Lower lobe of right lung (tissue), 2 donors: Measurements from ENCODE around the gene TIGD1. TPM values are rescaled to one million over a fixed set of nuclear protein-coding genes. Genes with fewer than 3 reads are reported as not detected.
A peak's percentile ranks its signal among the peaks of the same experiment; 100 is the strongest.
"Not testable (repeated sequence)": the region's sequence is repeated elsewhere in the genome, so short reads cannot be mapped to it uniquely, and the experiment has no call there.

Experiments
- ATAC-seq, 2 donors: fragments of 200-7000 bp; cut with Tn5 transposase; one replicate each; pipeline ENCODE4 v1.9.1; 2020 to 2022; ENCODE audit warnings: mild to moderate bottlenecking in 2 of 2, moderate library complexity in 2 of 2
- DNase-seq: peaks from one replicate; pipeline ENCODE4 v3.0.0-alpha.2; 2020
- H3K27ac ChIP-seq: fragments of 200-600 bp; one replicate; pipeline ENCODE4 v1.8.0; 2022
- H3K27me3 ChIP-seq: fragments of 200-600 bp; one replicate; pipeline ENCODE4 v1.8.0; 2022; ENCODE audit warnings: low read depth
- H3K36me3 ChIP-seq: fragments of 200-600 bp; one replicate; pipeline ENCODE4 v1.8.0; 2022; ENCODE audit warnings: mild to moderate bottlenecking
- H3K4me1 ChIP-seq: fragments of 200-600 bp; one replicate; pipeline ENCODE4 v1.8.0; 2022
- H3K4me3 ChIP-seq: fragments of 200-600 bp; one replicate; pipeline ENCODE4 v1.8.0; 2022; ENCODE audit warnings: mild to moderate bottlenecking
- H3K9me3 ChIP-seq: fragments of 200-600 bp; one replicate; pipeline ENCODE4 v1.8.0; 2022
- intact Hi-C: fragments of 100-400 bp; cut with DNase I; formaldehyde crosslinking; loops from one replicate; pipeline ENCODE4 v1.11.0; 2022
- total RNA-seq: library from RNA; stranded (reverse); fragmentation: NEBNext Ultra II Directional; extraction: Animal tissue kit (Norgen Biotek cat#: 25700); gene quantifications from one replicate; pipeline ENCODE4 v1.2.1, GENCODE V29; 2021
- TF ChIP-seq, protein P1 (sequence below): fragments of 200-600 bp; IDR thresholded peaks from one replicate; pipeline ENCODE4 v1.8.0; 2022; ENCODE audit warnings: antibody characterized with exemption, mild to moderate bottlenecking
- donor health status: DM: no; HTN: yes; CAD: no; lungs with severe emphysema.

Gene TIGD1
- total RNA-seq, 1 donor from 2014 or later: 3.7 TPM

GRCh38 chr2:232537079-232537478, 13.3 kb downstream of the TIGD1 start:
- intact Hi-C loops: no loop called here
- Histone ChIP-seq H3K27me3 (peaks cover 5% of the 10 kb centered on the region), H3K36me3 (no peaks in the 10 kb centered on the region), H3K4me3 (no peak overlapping the region), H3K4me1 (no peaks in the 10 kb centered on the region), H3K9me3 (no peaks in the 10 kb centered on the region), H3K27ac (no peak overlapping the region)
- TF ChIP-seq, protein P1, sequence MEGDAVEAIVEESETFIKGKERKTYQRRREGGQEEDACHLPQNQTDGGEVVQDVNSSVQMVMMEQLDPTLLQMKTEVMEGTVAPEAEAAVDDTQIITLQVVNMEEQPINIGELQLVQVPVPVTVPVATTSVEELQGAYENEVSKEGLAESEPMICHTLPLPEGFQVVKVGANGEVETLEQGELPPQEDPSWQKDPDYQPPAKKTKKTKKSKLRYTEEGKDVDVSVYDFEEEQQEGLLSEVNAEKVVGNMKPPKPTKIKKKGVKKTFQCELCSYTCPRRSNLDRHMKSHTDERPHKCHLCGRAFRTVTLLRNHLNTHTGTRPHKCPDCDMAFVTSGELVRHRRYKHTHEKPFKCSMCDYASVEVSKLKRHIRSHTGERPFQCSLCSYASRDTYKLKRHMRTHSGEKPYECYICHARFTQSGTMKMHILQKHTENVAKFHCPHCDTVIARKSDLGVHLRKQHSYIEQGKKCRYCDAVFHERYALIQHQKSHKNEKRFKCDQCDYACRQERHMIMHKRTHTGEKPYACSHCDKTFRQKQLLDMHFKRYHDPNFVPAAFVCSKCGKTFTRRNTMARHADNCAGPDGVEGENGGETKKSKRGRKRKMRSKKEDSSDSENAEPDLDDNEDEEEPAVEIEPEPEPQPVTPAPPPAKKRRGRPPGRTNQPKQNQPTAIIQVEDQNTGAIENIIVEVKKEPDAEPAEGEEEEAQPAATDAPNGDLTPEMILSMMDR: peak; percentile 37
- DNase-seq: peak; percentile 54
- ATAC-seq: peak in 1 of 2 donors; percentile 24

GRCh38 chr2:232535761-232536530, 14.4 kb downstream of the TIGD1 start:
- no peak for ATAC-seq
- Histone ChIP-seq H3K4me1 (no peaks in the 10 kb centered on the region), H3K4me3 (no peak overlapping the region), H3K27ac (no peak overlapping the region), H3K9me3 (no peaks in the 10 kb centered on the region), H3K36me3 (no peaks in the 10 kb centered on the region), H3K27me3 (peaks cover 5% of the 10 kb centered on the region)
- intact Hi-C loops: no loop called here
- TF ChIP-seq, protein P1: no peak
- no peak for DNase-seq

- DNase-seq: peak; percentile 35
- intact Hi-C loops: no loop called here
Measured at GRCh38 chr2:232534940-232535651, 15.3 kb downstream of the TIGD1 start.

GRCh38 chr2:232533944-232534710, 16.2 kb downstream of the TIGD1 start:
- H3K27ac ChIP-seq: no peak overlapping the region
- ATAC-seq (no peak), DNase-seq (peak; percentile 36)
- TF ChIP-seq, protein P1: no peak
- intact Hi-C loops: no loop called here
- H3K4me3 ChIP-seq: no peak overlapping the region
- H3K9me3 ChIP-seq: no peaks in the 10 kb centered on the region
- H3K27me3 ChIP-seq: peaks cover 13% of the 10 kb centered on the region
- no peaks in the 10 kb centered on the region for H3K4me1 ChIP-seq
- H3K36me3 ChIP-seq: no peaks in the 10 kb centered on the region

More at GRCh38 chr2:232534940-232535651, 15.3 kb downstream of the TIGD1 start:
- TF ChIP-seq, protein P1: no peak
- H3K4me1 ChIP-seq: no peaks in the 10 kb centered on the region
- H3K36me3 ChIP-seq: no peaks in the 10 kb centered on the region
- no peaks in the 10 kb centered on the region for H3K9me3 ChIP-seq
- no peak overlapping the region for H3K27ac ChIP-seq
- no peak overlapping the region for H3K4me3 ChIP-seq
- peaks cover 9% of the 10 kb centered on the region for H3K27me3 ChIP-seq
- peak in 1 of 2 donors; percentile 5 for ATAC-seq

- intact Hi-C loops, H3K4me3 ChIP-seq, ATAC-seq, H3K9me3 ChIP-seq, H3K27ac ChIP-seq, H3K36me3 ChIP-seq, H3K4me1 ChIP-seq: not testable (repeated sequence)
- peaks cover 11% of the 10 kb centered on the region for H3K27me3 ChIP-seq
- peak; percentile 35 for DNase-seq
Measured at GRCh38 chr2:232532821-232533220, 17.5 kb downstream of the TIGD1 start.
